Lower lobe of right lung (tissue), 2 donors: Measurements from ENCODE around the gene RRP7A. TPM values are rescaled to one million over a fixed set of nuclear protein-coding genes. Genes with fewer than 3 reads are reported as not detected.
"Not testable (repeated sequence)": the region's sequence is repeated elsewhere in the genome, so short reads cannot be mapped to it uniquely, and the experiment has no call there.

ENCODE experiments used
- ATAC-seq, 2 donors: fragments of 200-7000 bp; cut with Tn5 transposase; one replicate each; pipeline ENCODE4 v1.9.1; 2020 to 2022; ENCODE audit warnings: mild to moderate bottlenecking in 2 of 2, moderate library complexity in 2 of 2
- DNase-seq: peaks from one replicate; pipeline ENCODE4 v3.0.0-alpha.2; 2020
- H3K27ac ChIP-seq: fragments of 200-600 bp; one replicate; pipeline ENCODE4 v1.8.0; 2022
- H3K27me3 ChIP-seq: fragments of 200-600 bp; one replicate; pipeline ENCODE4 v1.8.0; 2022; ENCODE audit warnings: low read depth
- H3K36me3 ChIP-seq: fragments of 200-600 bp; one replicate; pipeline ENCODE4 v1.8.0; 2022; ENCODE audit warnings: mild to moderate bottlenecking
- H3K4me1 ChIP-seq: fragments of 200-600 bp; one replicate; pipeline ENCODE4 v1.8.0; 2022
- H3K4me3 ChIP-seq: fragments of 200-600 bp; one replicate; pipeline ENCODE4 v1.8.0; 2022; ENCODE audit warnings: mild to moderate bottlenecking
- H3K9me3 ChIP-seq: fragments of 200-600 bp; one replicate; pipeline ENCODE4 v1.8.0; 2022
- intact Hi-C: fragments of 100-400 bp; cut with DNase I; formaldehyde crosslinking; loops from one replicate; pipeline ENCODE4 v1.11.0; 2022
- long read RNA-seq: library from polyadenylated mRNA; unstranded; transcript quantifications from one replicate; pipeline ENCODE4 v2.0.0, GENCODE V29; 2021
- total RNA-seq: library from RNA; stranded (reverse); fragmentation: NEBNext Ultra II Directional; extraction: Animal tissue kit (Norgen Biotek cat#: 25700); gene quantifications from one replicate; pipeline ENCODE4 v1.2.1, GENCODE V29; 2021
- TF ChIP-seq, protein P1 (sequence below): fragments of 200-600 bp; IDR thresholded peaks from one replicate; pipeline ENCODE4 v1.8.0; 2022; ENCODE audit warnings: antibody characterized with exemption, mild to moderate bottlenecking
- donor health status: DM: no; HTN: yes; CAD: no; lungs with severe emphysema.

RRP7A gene
- 34.4 TPM for total RNA-seq
- long read RNA-seq, transcript RRP7A-201 (7 exons, 3,801 nt): major isoform, 108 of 148 reads
- long read RNA-seq, partial matches to known transcripts: 29 of 148 reads
- long read RNA-seq, other reads (novel, unspliced or antisense): 11 of 148 reads

DNA sequence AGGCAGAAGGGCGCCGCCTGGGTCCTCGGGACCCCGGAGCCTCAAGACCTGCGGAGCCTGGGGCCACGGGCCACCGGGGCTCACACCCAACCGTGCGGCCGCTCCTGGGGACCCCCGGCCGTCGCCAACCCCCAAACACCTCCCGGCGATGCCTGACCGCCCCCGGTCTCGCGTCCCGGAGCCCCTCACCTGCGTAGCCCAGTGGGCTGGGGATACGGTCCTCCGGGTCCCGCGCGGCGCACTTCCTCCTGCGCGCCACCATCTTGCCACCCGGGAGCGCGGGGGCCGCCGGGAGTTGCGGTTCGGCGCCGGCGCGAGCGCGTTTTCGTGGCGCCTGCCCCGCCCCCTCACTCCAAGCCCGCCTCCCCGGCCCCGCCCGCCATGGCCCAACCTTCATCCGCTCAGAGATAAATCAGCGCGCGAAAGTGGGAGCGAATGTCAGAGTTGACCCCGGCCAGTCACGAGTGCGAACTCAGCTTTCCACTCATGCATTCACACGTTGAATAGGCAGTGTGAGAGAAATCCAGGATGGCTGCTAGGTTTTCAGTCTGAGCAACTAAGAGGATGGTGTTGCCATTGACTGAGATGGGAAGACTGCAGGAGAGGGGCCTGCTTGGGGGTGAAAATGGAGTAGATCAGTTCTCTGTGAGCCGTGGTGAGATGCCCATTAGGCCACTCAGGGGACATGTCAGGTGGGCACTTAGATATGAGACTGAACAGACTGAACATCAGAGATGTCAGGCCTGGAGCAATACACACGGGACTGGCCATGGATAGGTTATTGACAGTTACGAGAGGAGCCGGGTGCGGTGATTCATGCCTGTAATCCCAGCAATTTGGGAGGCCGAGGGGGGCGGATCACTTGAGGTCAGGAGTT lies at the start of gene RRP7A:
Gene RRP7A (minus strand): TSS at position 272 of the 877 bp plus-strand sequence. CDS start 10 bp downstream, at position 262.
- peak; percentile 96 to 98 for ATAC-seq
- TF ChIP-seq, protein P1, sequence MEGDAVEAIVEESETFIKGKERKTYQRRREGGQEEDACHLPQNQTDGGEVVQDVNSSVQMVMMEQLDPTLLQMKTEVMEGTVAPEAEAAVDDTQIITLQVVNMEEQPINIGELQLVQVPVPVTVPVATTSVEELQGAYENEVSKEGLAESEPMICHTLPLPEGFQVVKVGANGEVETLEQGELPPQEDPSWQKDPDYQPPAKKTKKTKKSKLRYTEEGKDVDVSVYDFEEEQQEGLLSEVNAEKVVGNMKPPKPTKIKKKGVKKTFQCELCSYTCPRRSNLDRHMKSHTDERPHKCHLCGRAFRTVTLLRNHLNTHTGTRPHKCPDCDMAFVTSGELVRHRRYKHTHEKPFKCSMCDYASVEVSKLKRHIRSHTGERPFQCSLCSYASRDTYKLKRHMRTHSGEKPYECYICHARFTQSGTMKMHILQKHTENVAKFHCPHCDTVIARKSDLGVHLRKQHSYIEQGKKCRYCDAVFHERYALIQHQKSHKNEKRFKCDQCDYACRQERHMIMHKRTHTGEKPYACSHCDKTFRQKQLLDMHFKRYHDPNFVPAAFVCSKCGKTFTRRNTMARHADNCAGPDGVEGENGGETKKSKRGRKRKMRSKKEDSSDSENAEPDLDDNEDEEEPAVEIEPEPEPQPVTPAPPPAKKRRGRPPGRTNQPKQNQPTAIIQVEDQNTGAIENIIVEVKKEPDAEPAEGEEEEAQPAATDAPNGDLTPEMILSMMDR: no peak
- no peaks in the 10 kb centered on the region for H3K9me3 ChIP-seq
- peaks cover 23% of the 10 kb centered on the region for H3K36me3 ChIP-seq
- H3K4me1 ChIP-seq: peaks cover 12% of the 10 kb centered on the region
- peak within 1 kb of the TSS; percentile 81 for H3K27ac ChIP-seq
- no peaks in the 10 kb centered on the region for H3K27me3 ChIP-seq
- intact Hi-C loops: no loop called here
- peak; percentile 84 for DNase-seq
- H3K4me3 ChIP-seq: peak within 1 kb of the TSS; percentile 84

- H3K36me3 ChIP-seq: peaks cover 16% of the 10 kb centered on the region
- H3K4me3 ChIP-seq, H3K4me1 ChIP-seq, H3K27me3 ChIP-seq, ATAC-seq, H3K9me3 ChIP-seq, intact Hi-C loops, DNase-seq, H3K27ac ChIP-seq: not testable (repeated sequence)
Measured at GRCh38 chr22:42567950-42568349, 48.4 kb upstream of the RRP7A start.

DNA sequence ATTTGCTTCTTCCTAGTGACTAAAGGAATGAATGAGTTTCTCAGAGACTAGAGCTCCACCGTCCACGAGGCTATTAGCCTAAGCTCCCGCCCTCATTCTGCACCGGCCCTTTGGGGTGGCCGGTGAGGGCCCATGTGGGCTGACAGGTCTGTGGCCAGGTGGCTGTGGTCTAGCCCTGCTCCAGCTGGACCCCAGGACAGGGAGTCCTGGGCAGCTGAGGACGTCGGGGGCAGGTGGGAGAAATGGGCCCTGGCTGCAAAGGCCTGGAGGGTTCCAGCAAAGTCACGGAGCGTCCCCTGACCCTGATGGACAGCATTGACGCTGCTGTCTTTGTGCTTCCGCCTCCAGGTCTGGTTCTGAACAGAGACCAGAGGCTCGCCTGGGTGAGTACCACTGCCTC lies 46.4 kb upstream of the RRP7A start:
- no peak for ATAC-seq
- Histone ChIP-seq H3K36me3 (peaks cover 5% of the 10 kb centered on the region), H3K27me3 (no peaks in the 10 kb centered on the region), H3K9me3 (no peaks in the 10 kb centered on the region), H3K27ac (no peak overlapping the region), H3K4me3 (no peak overlapping the region), H3K4me1 (no peaks in the 10 kb centered on the region)
- TF ChIP-seq, protein P1: no peak
- no peak for DNase-seq
- intact Hi-C loops: no loop called here

DNA sequence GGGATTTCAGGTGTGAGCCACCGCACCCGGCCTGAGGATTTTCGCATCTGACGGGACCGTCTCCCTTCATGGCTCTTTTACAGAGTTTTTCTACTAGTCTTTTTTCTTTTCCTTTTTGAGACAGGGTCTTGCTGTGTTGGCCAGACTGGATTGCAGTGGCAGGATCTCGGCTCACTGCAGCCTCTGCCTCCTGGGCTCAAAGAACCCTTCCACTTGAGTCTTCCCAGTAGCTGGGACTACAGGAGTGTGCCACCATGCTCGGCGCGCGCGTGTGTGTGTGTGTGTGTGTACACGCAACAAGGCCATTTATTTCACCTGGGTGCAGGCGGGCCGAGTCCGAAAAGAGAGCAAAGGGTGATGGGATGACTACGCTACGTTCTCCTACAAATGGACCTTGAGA lies 45.1 kb upstream of the RRP7A start:
- ATAC-seq: no peak
- no peak overlapping the region for H3K4me3 ChIP-seq
- H3K27me3 ChIP-seq: no peaks in the 10 kb centered on the region
- H3K4me1 ChIP-seq: no peaks in the 10 kb centered on the region
- peaks cover 5% of the 10 kb centered on the region for H3K36me3 ChIP-seq
- no peak for DNase-seq
- TF ChIP-seq, protein P1: no peak
- intact Hi-C loops: no loop called here
- H3K27ac ChIP-seq: no peak overlapping the region
- H3K9me3 ChIP-seq: no peaks in the 10 kb centered on the region

GRCh38 chr22:42563943-42564342 lies 44.3 kb upstream of the RRP7A start:
- H3K4me3 ChIP-seq, H3K27me3 ChIP-seq, H3K4me1 ChIP-seq, H3K36me3 ChIP-seq, DNase-seq, H3K27ac ChIP-seq, H3K9me3 ChIP-seq, intact Hi-C loops, ATAC-seq: not testable (repeated sequence)

- no peak for ATAC-seq
- H3K9me3 ChIP-seq: no peaks in the 10 kb centered on the region
- no peaks in the 10 kb centered on the region for H3K4me1 ChIP-seq
- TF ChIP-seq, protein P1: no peak
- intact Hi-C loops: no loop called here
- DNase-seq: no peak
- no peak overlapping the region for H3K27ac ChIP-seq
- no peak overlapping the region for H3K4me3 ChIP-seq
- H3K27me3 ChIP-seq: no peaks in the 10 kb centered on the region
- peaks cover 5% of the 10 kb centered on the region for H3K36me3 ChIP-seq
Measured at GRCh38 chr22:42562684-42563083, 43.1 kb upstream of the RRP7A start.
